NCI-H446 (cell line): ENCODE data around the gene TRIM14.

Experiments used
- DNase-seq, 2 experiments: peaks; one replicate each; lab custom pipeline; 2025; lab: John Stamatoyannopoulos, UW

TRIM14 gene

DNA sequence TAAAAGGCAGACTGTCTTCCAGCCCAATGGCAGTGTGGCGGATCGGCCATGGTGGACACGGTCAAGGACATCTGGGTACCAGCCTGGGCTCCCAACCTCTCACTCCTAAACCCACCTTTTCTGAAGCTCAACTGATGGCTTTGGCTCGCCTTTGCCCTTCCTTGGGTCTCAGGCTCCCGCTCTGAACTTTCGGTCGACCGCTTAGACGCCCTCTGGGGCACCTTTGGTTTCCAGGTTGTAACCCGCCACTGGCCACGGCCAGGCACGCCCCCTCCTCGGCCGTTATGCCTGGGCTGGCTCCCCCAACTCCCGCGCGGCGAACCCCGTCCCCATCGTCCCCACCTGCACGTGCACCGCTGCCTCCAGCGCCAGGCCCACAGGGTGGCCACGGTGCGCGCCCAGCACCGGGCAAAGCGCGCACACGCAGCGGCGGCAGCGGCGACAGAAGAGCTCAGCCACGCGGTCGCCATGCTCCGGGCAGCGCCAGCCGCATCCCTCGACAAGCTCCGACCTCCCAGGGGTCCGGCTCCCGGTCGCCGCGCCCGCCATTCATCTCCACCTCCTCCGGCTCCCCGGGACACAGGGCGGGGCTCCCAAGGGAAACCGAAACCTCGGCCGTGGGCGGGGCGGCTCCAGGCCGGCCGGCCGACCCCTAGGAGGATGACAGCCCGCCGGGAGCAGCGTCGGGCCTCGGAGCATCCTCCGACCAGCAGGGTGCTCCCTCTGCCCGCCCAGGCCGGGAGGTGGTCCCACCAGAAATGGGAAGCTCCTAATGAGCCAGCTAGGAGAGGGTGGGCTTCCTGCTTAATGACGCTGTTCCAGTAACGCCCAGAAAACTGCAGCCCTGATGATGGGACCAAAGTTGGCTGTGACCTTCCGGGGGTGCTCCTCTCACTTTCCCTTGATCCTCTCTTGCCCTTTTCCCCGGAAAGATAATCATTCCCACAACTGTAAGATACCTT is at the start of gene TRIM14:
TSS of gene TRIM14 (minus strand) at position 583 of the 962 bp plus-strand sequence. CDS start at position 549, 34 bp downstream.
- DNase-seq, result no peak

DNA sequence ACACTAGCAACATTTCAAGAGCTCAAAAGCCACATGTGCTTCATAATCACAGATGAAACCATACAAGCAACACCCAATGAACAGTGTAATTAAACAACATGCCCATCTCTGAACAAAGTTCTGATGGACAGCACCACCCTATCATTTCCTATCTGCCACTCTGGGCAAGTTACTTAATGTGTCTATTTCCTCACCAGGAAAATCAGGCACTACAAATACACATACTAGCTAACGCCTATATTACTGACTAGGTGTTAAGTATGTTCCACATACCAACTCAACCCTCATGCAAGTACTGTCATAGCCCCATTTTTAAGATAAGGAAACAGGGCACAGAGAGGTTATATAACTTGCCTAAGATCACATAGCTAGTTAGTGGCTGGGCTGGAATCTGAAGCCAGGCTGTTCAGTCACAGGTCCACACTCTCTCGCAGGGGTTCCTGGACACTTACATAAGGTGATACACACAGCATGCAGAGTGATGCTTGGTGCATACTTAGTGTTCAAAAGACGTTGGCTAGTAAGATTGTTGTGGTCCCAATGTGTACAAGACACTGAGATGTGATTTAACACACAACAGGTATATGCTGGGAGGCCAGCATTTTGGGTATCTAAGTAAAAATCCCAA is 49.2 kb upstream of the TRIM14 start:
- DNase-seq, result no peak

DNA sequence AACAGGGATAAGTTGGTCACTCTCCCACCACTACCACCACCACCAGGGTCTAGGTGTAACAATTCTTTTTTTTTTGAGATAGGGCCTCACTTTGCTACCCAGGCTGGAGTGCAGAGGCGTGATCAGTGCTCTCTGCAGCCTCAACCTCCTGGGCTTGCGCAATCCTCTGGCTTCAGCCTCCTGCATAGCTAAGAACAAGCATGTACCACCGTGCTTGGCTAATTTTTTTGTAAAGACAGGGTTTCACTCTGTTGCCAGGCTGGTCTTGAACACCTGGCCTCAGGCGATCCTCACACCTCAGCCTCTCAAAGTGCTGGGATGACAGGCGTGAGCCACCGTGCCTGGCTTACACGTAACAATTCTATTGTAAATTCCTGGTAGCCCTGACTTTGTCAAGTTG is 45.9 kb upstream of the TRIM14 start:
- no peak for DNase-seq

DNA sequence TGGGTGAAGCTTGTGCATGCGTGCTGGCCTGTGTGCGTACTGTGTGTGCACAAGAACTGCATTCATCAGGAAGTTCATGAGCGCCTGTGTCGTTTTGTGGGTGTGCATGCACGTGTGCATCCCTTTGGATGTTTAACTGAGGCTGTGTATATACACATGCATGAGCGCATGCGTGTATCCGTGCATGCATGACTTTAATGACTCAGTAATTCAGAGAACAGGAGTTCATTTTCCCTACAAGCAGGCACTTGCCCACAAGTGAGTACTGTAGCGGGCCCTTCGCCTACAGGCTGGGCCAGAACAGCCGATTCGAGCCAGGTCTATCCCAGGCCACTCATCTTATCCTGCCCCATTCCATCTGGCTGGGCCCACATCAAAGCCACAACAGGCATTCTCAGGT is 43.6 kb upstream of the TRIM14 start:
- no peak for DNase-seq

DNA sequence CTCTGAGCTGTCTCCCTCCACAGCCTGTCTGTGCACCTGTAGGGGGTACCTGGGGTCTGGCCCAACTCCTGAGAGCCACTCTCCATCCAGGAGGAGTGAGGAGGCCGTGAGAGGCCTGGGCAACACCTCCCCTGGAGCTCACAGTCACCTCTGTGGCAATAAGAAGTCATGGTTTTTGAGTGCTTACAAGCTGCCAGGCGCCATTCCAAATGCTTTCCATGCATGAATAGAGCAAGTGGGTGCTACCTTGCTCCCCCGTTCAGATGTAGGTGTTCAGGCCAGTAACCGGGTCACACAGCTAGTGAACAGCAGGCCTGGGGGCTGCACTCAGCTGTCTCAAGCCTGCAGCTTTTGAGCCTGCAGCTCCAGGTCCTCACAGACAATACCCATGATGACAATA is 42.8 kb upstream of the TRIM14 start:
- no peak for DNase-seq

DNA sequence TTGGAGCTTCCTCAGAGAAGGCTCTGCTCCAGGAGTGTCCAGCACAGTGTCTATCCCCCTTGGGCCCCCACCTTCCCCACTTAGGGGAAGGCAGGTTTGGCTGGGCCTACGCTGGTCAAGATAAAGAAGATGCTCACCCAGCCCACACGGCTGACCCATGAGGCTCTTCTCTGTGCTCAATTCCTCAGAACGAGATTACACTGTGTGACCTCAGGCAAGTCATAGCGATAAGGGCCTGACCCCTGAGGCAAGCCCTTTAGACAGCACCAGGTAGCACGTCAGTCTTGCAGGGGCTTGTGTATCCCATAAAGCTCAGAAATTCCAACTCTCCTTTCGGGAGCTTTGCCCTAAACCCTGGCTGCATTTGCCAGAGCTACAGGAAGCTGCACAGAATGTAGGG is 40.8 kb upstream of the TRIM14 start:
- no peak for DNase-seq

DNA sequence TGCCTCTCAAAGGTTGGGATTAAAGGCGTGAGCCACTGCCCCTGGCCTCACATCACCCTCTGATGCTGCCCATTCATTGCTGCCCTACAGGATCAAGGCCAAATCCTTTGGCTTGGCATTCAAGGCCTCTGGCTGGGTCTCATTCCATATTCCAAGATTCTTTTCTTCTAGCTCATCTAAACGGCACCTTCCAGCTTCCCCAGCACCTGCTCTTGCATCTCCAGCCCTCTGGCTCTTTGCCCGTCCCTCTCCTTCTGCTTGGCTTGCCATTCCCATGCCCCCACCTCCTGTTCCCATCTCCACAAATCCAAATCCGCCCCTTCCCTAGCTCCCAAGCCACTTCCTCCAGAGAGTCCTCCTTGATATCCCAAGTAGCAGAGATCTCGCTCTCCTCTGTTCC is 40.3 kb upstream of the TRIM14 start:
- no peak for DNase-seq

GRCh38 chr9:98158071-98158831 is 39.2 kb upstream of the TRIM14 start:
- no peak for DNase-seq

DNA sequence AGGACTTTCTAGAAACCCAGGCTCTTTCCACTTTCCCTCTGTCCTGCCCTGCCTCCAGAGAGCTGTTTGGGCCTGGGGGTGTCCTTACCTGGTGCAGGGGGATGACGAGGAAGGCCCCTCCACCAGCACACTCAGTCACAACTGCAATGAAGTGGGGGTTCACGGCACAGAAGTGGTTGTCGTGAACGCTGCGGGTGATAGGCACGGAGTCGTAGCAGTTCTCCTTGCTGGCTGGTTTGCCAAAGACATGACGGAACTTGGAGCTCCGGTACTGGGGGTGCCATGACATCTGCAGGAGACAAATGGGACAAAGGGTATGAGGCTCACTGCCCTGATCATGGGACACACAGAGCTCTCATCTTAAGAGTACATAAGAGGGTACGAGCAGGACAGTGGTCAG is 38.4 kb upstream of the TRIM14 start:
- DNase-seq, result no peak

GRCh38 chr9:98154678-98155077 is 35.7 kb upstream of the TRIM14 start:
- DNase-seq, result no peak

GRCh38 chr9:98152526-98152925 is 33.5 kb upstream of the TRIM14 start:
- no peak for DNase-seq

DNA sequence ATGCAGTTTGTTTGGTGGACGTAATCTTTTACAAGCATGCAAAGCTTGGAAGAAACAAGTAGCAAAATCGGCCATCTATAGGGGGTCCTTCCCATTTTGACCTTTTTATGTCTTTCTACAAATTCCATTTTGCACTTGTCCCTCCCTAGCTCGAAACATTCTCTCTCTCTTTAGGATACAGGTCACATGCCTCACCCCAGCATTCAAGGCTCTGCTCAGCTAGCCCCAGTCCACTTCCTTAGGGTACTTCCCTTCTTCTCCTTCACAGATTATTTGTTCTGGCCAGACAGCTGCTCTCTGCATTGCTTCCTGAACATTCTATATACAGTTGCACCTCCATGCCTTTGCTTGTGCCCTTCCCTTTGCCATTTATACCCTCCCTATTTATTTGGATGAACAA is 31.7 kb upstream of the TRIM14 start:
- DNase-seq, result no peak

- DNase-seq, result no peak
Measured at GRCh38 chr9:98150164-98150563, 31.1 kb upstream of the TRIM14 start.

- DNase-seq, result no peak
Measured at GRCh38 chr9:98149422-98149821, 30.4 kb upstream of the TRIM14 start.

GRCh38 chr9:98148486-98148885 is 29.5 kb upstream of the TRIM14 start:
- DNase-seq, result no peak

- no peak for DNase-seq
Measured at GRCh38 chr9:98147582-98147981, 28.6 kb upstream of the TRIM14 start.

DNA sequence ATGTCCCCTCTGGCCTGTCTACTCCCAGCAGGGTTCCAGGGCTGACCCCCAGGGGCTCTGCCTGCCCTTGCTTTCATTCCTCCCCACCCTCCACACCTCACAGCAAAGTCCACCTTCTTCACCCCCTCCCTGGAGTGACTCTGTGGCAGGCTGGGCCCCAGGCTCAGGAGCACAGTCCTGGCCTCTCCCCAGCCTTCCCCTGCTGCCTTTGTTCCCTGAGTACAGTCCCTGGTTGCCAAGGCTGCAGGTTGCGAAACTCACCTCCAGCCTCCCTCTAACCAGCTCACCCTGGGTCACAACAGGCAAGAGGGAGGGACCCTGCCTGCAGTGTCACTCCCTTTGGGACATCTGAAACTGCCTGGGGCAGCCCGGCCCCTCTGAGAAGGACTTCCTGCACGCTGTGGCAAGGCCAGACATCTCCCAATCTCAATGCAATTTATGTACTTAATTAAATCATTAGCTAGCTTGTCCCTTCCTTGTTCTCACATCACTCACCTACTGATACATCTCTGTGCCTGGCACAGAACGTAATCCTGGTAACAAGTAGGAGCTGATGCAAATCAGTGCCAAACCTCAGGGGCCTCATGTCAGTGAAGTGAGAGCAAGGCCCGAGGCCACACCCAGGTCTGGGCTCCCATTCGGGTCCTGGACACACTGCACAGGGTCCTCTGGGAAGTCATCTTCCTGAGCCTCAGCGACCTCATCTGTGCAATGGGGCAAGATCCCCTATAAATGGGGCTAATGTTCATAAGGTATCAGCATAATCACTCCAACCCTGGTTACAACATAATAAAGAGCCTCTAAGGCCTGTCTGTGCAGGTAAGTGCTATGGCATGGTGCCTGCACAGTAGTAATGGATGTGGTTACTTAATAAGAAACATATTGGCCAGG is 27.3 kb upstream of the TRIM14 start:
- DNase-seq, result no peak

DNA sequence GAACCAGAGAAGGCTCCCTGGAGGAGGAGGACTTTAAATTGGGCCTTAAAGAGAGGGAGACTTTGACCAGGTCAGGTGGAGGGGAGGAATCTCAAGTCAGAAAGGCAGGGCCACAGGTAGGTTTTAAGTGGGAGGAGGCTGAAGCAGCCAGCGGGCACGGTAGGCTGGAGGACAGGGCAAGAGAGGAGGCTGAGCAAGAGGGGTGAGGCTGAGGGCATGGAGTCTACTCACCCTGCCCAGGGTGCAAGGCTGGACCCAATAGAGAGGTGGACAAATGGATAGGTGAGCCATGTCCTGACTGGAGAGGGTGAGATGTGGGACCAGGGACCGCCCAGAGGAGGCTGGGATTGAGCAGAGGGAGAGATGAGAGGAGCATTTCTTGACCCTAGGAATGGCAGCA is 25.6 kb upstream of the TRIM14 start:
- DNase-seq, result no peak

DNA sequence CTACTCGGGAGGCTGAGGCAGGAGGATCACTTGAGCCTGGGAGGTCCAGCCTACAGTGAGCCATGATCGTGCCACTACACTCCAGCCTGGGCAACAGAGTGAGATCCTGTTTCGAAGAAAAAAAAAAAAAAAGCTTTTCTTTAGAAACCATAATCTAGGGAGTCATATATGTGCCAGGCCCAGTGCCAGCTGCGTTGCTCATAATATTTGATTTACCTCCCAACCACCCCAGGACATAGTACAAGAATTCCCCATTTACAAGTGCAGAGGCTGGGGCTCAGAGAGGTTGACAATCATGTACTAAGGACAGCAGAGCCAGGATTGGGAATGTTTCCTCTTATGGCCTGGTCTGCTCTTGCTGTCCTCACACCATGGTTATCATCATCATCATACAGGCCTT is 25.1 kb upstream of the TRIM14 start:
- DNase-seq, result no peak

GRCh38 chr9:98142925-98143481 is 24.0 kb upstream of the TRIM14 start:
- DNase-seq, result no peak

DNA sequence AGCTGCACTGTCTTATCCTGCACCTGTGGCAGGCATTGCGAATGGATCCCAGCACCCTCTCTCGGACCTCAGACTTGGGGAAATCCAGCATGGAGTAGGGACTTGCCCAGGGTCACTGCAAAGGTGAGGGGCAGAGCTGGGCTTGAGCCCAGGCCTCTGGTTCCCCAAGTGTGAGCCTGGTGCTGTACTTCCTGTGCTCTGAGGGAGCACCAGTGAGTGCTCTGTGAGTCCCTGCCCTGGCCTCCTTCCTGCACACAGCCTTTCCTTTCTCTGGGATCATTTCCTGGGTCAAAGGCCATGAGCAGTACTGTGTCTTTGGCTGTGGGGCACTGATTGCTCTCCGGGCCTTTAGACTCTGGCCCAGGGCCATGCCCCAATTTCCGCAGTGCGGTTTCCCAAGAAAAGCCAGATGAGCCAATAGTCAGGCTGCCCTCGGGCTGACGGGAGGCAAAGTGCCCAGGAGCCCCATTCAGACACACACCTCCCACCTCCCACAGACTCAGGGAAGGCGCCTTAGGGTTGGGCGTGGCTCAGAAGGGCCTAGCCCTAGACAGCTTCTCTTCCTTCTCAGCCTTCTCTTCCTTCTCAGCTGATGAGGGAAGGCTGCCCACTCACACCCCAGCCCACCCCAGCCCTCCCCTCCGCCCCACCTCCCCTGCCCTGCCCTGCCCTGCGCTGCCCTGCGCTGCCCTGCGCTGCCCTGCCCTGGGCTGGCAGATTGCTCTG is 23.3 kb upstream of the TRIM14 start:
- DNase-seq, result no peak
